A673 (cell line): Measurements from ENCODE around the gene HEPHL1.

Source experiments
- EZH2 ChIP-seq: fragments of 200-600 bp; sonication (generic); IDR thresholded peaks from 2 replicates; pipeline ENCODE4 v1.6.1; 2017; ENCODE audit warnings: borderline replicate concordance, low read depth, mild to moderate bottlenecking, mixed read lengths, antibody characterized with exemption, low read length; ENCODE audit not compliant: poor library complexity, severe bottlenecking
- TF ChIP-seq, protein P1 (sequence below): fragments of 300-800, 200-600 bp; sonication (generic); conservative IDR thresholded peaks from 2 replicates; pipeline ENCODE4 v1.5.1; 2017; ENCODE audit warnings: low read depth, mild to moderate bottlenecking, antibody characterized with exemption, low read length, moderate library complexity, mixed read lengths

DNA sequence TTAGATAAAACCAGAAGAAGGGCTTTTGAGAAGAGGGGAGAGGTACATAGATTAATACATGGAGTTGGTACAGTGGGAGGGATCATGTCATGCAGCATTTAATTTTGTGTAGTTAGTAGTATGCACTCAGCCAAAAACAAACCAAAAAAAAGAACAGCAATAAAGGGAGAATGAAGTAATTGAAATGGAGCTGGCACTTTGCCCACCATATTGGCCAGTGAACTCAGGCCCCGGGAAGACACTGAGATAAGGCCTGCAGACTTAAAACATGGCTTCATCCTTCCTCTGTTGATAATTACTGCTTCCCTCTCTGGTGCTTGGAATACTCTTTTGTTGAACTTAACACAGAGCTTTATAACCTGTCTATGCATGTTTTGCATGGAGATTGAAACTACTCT is 110.6 kb downstream of the HEPHL1 start:
- TF ChIP-seq, protein P1, sequence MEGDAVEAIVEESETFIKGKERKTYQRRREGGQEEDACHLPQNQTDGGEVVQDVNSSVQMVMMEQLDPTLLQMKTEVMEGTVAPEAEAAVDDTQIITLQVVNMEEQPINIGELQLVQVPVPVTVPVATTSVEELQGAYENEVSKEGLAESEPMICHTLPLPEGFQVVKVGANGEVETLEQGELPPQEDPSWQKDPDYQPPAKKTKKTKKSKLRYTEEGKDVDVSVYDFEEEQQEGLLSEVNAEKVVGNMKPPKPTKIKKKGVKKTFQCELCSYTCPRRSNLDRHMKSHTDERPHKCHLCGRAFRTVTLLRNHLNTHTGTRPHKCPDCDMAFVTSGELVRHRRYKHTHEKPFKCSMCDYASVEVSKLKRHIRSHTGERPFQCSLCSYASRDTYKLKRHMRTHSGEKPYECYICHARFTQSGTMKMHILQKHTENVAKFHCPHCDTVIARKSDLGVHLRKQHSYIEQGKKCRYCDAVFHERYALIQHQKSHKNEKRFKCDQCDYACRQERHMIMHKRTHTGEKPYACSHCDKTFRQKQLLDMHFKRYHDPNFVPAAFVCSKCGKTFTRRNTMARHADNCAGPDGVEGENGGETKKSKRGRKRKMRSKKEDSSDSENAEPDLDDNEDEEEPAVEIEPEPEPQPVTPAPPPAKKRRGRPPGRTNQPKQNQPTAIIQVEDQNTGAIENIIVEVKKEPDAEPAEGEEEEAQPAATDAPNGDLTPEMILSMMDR: no peak
- TF ChIP-seq EZH2: no peak
